Neuron (in vitro differentiated cells): ENCODE measurements around the gene DSC1.
"Not testable (repeated sequence)": the region's sequence is repeated elsewhere in the genome, so short reads cannot be mapped to it uniquely, and the experiment has no call there.

Experiments
- H2AFZ ChIP-seq: one replicate; pipeline ENCODE4 v1.6.1; 2013; ENCODE audit warnings: low read depth, mild to moderate bottlenecking, inconsistent platforms, low read length, moderate library complexity
- H3K27me3 ChIP-seq: one replicate; pipeline ENCODE4 v1.6.1; 2013; ENCODE audit warnings: low read length; ENCODE audit not compliant: insufficient read depth
- H3K36me3 ChIP-seq: one replicate; pipeline ENCODE4 v1.6.1; 2013; ENCODE audit warnings: low read length; ENCODE audit not compliant: insufficient read depth
- H3K4me1 ChIP-seq: one replicate; pipeline ENCODE4 v1.6.1; 2013; ENCODE audit warnings: low read length; ENCODE audit not compliant: insufficient read depth
- H3K4me3 ChIP-seq: 2 replicates; pipeline ENCODE4 v1.5.1; 2013; ENCODE audit warnings: mild to moderate bottlenecking, low read length, moderate library complexity
- H3K9me3 ChIP-seq: one replicate; pipeline ENCODE4 v1.6.1; 2013; ENCODE audit warnings: low read length

Gene DSC1

DNA sequence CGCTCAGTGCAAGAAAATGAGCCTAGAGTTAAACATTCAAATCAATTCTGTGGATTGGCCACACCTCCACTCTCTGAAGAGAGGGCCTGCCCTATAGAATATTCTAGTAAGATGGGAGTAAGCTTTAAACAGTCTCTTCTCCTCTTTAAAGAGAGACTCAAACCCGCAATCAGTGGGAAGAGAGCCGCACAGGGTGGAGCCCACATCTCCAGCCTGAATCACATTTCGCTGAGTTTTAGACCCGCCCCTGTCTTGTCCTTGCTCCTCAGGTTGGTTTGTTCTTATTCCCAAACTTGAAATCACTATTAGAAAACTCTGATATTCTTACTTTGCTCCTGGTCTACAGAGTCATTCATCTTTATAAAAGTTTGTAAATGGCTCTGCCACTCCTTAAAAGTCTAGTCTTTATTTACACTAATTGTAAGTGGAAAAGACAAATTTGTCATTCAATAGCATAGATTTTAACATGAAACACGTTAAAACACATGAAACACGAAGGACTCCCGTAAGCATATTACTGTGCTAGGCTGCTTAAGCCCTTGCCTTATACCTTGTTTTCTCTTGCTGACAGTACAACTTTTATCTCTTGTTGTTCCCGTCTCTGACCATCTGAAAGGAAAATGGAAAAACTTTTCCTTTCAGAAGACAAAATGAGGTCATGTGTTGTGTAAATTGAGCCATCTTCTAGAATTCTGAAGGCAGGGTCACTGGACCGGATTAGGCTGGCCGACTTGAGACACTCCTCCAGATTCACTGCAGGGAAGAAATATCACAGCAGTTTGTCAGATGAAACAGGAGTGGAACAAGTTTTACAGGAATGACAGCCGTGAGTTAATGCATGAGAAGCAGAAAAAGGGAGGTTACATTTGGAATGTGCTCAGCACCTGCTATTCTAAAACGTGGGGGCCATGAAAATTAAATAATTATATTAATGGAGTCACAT is 5.6 kb downstream of the DSC1 start:
- Histone ChIP-seq H3K4me3 (no peak overlapping the region), H3K27me3 (no peaks in the 10 kb centered on the region), H3K36me3 (no peaks in the 10 kb centered on the region), H3K9me3 (no peaks in the 10 kb centered on the region), H2AFZ (peak overlapping the region; percentile 91), H3K4me1 (peaks cover 5% of the 10 kb centered on the region)

DNA sequence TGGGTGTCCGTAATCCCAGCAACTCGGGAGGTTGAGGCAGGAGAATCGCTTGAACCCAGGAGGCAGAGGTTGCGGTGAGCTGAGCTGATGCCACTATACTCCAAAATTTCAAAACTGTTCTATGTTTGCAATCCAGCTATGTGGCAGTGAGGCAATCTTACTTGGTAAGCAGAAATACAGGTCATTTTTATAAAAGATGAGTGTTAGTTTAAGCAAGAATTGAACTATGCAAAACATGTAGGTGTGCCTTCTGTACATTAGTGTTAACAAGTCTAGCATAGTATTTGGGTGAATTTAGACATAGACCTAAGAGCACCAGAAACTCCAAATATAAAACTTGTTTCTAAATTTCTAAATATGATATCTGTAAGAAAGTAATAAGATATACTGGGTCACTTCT is 7.2 kb downstream of the DSC1 start:
- H3K4me3 ChIP-seq = no peak overlapping the region
- no peaks in the 10 kb centered on the region for H3K27me3 ChIP-seq
- H3K9me3 ChIP-seq = no peaks in the 10 kb centered on the region
- H3K4me1 ChIP-seq = peaks cover 5% of the 10 kb centered on the region
- H3K36me3 ChIP-seq = no peaks in the 10 kb centered on the region
- no peak overlapping the region for H2AFZ ChIP-seq

DNA sequence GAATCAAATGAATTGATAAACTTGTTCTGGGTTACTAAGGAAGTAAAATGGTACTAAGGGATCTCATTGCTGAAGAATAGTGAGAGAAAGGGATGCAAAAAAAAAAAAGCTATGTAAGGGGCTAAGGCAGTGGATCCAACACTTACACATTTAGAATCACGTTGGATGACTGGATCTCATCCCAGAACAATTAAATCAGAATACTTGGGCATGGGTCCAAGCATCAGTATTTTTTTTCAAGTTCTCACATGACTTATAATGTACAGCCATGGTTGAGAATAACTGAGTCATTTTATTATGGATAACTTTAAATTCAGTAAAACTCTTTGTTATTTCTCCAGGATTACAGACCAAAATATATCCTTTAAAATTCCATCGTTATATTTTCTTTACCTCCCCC is 8.5 kb downstream of the DSC1 start:
- Histone ChIP-seq H3K36me3 (no peaks in the 10 kb centered on the region), H2AFZ (no peak overlapping the region), H3K4me3 (no peak overlapping the region), H3K9me3 (no peaks in the 10 kb centered on the region), H3K4me1 (peaks cover 5% of the 10 kb centered on the region), H3K27me3 (no peaks in the 10 kb centered on the region)

DNA sequence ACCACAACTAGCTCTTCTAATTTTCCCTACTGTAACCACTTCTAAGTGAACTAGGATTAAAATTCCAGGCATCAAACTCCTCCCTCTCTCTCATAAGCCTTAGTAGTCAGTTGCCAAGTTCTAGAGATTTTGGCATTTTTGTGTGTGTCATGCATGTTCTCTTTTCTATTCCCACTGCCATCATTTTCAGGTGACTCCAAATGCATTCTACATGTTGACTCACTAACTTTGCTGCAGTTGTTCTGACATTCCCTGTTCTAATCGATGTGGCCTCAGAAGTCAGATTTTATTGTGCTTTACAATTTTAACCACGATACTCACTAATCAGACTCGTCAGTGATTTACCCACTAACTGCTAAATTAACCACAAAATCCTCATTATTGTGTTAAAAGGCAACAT is 13.3 kb downstream of the DSC1 start:
- Histone ChIP-seq H3K27me3 (no peaks in the 10 kb centered on the region), H3K4me3 (no peak overlapping the region), H3K36me3 (no peaks in the 10 kb centered on the region), H3K9me3 (no peaks in the 10 kb centered on the region), H2AFZ (no peak overlapping the region), H3K4me1 (no peaks in the 10 kb centered on the region)

DNA sequence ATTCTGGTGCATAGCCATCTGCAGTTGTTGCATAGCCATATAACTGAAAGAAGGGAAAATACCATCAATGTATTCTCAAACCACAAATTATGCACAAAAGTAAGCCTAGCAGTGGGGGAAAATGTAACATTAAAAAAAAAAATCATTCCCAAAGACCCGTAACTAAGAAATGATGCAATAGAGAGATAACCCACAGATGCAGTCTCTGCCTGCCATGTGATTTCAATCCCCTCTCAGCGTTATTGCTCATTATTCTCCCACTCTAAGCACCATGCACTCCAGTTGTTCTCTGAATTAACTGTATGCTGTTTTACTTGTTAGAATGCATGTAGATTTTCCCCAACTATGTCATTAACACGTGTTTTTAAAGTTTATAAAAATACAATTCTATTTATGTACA is 14.1 kb downstream of the DSC1 start:
- Histone ChIP-seq H3K9me3 (no peaks in the 10 kb centered on the region), H3K4me3 (no peak overlapping the region), H3K27me3 (no peaks in the 10 kb centered on the region), H2AFZ (no peak overlapping the region), H3K36me3 (no peaks in the 10 kb centered on the region), H3K4me1 (no peaks in the 10 kb centered on the region)

DNA sequence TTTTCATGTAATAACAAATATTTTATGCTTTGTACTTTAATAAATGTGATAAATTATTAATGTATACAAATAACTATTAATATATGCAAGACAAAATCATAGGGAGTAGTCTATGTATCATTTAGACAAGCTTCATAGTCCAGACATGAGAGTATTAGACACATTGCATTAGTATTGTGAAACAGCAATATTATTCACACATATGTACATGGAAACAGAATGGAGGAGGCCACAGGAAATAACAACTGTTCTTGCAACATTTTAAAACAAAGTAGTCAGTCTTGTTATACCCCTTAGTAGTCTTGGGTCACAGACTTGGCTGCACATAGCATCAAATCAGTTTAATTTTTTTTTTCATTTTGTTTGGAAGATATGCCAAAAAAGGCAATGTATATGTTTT is 15.8 kb downstream of the DSC1 start:
- no peaks in the 10 kb centered on the region for H3K36me3 ChIP-seq
- H3K4me3 ChIP-seq = no peak overlapping the region
- H3K9me3 ChIP-seq = no peaks in the 10 kb centered on the region
- no peaks in the 10 kb centered on the region for H3K4me1 ChIP-seq
- H2AFZ ChIP-seq = no peak overlapping the region
- H3K27me3 ChIP-seq = no peaks in the 10 kb centered on the region

DNA sequence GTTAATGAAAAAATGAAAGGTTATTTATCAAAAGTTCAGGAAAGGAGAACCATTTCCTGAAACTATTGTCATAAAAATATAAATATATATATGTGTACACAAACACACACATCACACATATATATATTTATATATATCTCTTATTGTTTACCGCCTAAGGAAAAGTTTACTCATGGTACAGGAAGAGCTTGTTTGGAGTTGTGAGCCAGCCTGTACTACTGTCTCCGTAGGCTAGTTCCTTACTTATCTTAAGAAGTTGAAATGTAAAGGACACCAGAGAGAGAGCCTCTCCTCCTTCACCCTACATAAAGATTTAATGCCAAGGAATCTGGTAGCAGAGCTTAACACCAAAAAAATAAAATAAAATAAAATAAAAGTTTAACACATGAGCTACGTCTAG is 19.6 kb downstream of the DSC1 start:
- H3K36me3 ChIP-seq = no peaks in the 10 kb centered on the region
- no peaks in the 10 kb centered on the region for H3K4me1 ChIP-seq
- H3K9me3 ChIP-seq = no peaks in the 10 kb centered on the region
- H2AFZ ChIP-seq = no peak overlapping the region
- H3K27me3 ChIP-seq = no peaks in the 10 kb centered on the region
- H3K4me3 ChIP-seq = no peak overlapping the region

DNA sequence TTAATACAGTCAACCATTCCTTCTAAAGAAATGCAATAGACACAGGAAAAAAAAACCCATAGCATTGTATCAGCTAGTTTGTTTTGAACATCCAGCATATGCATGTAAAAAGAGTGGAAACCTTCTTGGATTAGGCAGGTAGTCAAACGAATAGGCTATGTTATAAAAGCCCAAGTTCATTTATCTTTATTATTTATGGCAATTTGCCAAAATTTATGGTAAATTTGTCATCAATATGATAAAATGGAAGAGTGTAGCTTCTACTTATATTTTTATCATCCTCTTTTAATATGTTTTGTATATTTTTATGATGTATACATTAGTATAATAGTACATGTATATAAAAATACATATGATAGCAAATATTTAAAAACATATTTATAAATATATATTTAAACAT is 23.9 kb downstream of the DSC1 start:
- H3K27me3 ChIP-seq = no peaks in the 10 kb centered on the region
- H2AFZ ChIP-seq = no peak overlapping the region
- H3K4me1 ChIP-seq = no peaks in the 10 kb centered on the region
- no peaks in the 10 kb centered on the region for H3K36me3 ChIP-seq
- H3K9me3 ChIP-seq = no peaks in the 10 kb centered on the region
- no peak overlapping the region for H3K4me3 ChIP-seq

DNA sequence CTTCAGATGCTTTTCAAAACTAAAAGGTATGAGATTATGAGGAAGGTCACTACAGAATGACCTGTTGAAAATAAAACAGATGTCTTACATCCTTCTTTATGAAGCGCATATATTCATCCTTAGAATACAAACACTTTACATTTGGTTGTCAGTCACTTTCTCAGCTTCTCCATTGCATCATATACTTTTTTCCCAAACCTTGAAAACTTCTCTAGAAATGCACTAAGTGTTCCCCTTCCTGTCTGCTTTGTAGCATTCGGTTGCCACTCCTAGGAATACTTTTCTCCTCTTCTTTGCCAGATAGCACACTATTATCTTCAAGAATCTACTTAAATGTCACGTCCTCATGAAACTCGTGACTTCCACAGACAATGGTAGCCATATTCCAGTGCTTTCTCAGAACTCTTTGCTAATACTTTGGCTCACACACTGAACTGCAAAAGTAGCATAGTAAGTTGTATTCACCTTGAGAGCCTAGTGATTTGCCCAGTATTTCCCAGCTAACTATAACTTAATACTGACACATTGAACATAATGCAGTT is 27.6 kb downstream of the DSC1 start:
- H3K4me1 ChIP-seq = no peaks in the 10 kb centered on the region
- H3K9me3 ChIP-seq = no peaks in the 10 kb centered on the region
- H3K27me3 ChIP-seq = no peaks in the 10 kb centered on the region
- no peaks in the 10 kb centered on the region for H3K36me3 ChIP-seq
- no peak overlapping the region for H3K4me3 ChIP-seq
- H2AFZ ChIP-seq = no peak overlapping the region

DNA sequence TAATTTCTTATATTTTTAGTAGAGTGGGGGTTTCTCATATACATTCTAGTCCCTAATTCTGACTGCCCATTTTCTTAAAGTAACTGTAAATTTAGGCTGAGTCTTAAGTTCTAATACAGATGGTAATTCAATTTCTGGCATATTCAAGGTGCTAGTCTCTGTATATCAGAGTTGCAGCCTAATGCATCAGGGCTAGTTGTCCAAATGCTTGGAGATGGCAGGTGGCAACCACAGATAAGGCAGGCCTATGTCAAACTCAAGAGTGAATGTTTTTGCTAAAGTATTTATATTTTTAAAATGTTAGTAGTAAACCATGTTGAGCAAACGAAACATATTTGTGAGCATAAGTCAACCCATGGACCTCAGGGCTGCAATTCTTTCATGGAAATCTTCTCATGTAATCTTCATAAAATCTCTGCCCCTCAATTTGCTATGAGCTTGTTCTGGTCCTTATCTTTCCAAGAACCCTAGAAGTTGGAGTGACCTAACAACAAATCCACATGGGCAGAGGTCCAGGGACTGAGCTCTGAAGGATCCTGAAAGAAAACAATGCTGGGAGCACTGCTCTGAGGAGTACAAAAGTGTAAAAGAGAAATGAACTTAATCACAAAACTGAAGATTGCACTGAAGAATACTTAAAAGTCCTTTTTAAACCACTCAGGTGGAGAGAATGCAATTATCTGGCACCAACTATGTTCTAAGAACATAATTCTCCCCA is 33.1 kb downstream of the DSC1 start:
- H3K9me3 ChIP-seq = no peaks in the 10 kb centered on the region
- H3K4me3 ChIP-seq = no peak overlapping the region
- no peaks in the 10 kb centered on the region for H3K36me3 ChIP-seq
- no peak overlapping the region for H2AFZ ChIP-seq
- no peaks in the 10 kb centered on the region for H3K27me3 ChIP-seq
- H3K4me1 ChIP-seq = no peaks in the 10 kb centered on the region

DNA sequence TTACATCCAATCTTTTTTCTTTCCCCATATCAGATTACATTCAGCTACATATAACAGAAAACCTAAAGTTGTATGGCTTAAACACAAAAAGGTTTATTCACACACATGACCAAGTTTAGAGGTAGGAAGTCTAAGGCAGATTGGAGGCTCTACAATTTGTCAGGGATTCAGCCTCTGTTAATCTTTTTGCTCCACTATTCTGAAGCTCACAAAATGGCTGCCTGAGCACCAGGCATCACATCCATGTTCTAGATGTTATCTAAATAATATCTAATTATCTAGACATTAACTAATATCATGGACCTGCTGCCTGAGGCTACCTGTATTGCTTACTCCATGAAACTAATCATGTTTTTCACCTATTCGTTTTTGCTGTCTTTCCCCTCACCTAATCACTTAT is 36.8 kb downstream of the DSC1 start:
- Histone ChIP-seq H3K4me3 (no peak overlapping the region), H2AFZ (no peak overlapping the region), H3K36me3 (no peaks in the 10 kb centered on the region), H3K4me1 (no peaks in the 10 kb centered on the region), H3K27me3 (no peaks in the 10 kb centered on the region), H3K9me3 (no peaks in the 10 kb centered on the region)

DNA sequence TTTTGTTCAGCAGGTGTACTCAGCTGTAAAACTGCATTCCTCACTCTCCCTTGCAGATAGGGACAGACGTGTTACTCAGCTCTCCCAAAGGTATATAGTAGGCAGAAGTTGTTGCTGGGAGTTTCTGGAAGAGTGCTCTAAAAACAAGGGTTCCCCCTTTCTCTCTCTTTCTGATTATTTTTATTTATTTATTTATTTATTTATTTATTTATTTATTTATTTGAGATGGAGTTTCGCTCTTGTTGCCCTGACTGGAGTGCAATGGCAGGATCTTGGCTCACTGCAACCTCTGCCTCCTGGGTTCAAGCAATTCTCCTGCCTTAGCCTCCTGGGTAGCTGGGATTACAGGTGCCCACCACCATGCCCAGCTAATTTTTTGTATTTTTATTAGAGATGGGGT is 39.5 kb downstream of the DSC1 start:
- H3K27me3 ChIP-seq, H3K4me1 ChIP-seq, H3K36me3 ChIP-seq, H3K4me3 ChIP-seq, H2AFZ ChIP-seq, H3K9me3 ChIP-seq: not testable (repeated sequence)

DNA sequence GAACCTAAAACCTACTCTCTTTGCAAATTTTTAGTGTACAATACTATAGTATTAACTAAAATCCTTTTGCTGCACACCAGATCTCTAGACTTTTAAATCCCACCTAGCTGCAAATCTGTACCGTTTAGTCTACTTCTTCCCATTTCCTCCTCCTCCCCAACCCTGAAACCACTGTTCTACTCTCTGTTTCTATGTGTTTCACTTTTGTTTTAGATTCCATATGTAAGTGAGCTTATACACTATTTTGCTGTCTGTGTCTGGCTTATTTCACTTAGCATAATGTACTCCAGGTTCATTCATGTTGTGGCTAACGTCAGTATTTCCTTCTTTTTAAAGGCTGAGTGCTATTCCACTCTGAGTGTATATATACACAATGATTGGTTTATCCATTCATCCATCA is 42.1 kb downstream of the DSC1 start:
- H3K36me3 ChIP-seq = no peaks in the 10 kb centered on the region
- no peak overlapping the region for H3K4me3 ChIP-seq
- H3K27me3 ChIP-seq = peaks cover 4% of the 10 kb centered on the region
- H3K4me1 ChIP-seq = no peaks in the 10 kb centered on the region
- no peak overlapping the region for H2AFZ ChIP-seq
- H3K9me3 ChIP-seq = no peaks in the 10 kb centered on the region
